ENCODE results near the gene MTRF1.
"Not testable (repeated sequence)": the region's sequence is repeated elsewhere in the genome, so short reads cannot be mapped to it uniquely, and the experiment has no call there.

MTRF1 gene

GRCh38 chr13:41279156-41279555 is 15.8 kb upstream of the MTRF1 start:
- DNase-seq, result not testable (repeated sequence)

- DNase-seq, result no peak
These were observed 13.4 kb upstream of the MTRF1 start for GRCh38 chr13:41276824-41277223.

- no peak for DNase-seq
These were observed 11.5 kb upstream of the MTRF1 start for GRCh38 chr13:41274881-41275280.

- no peak for DNase-seq
These were observed 10.6 kb upstream of the MTRF1 start for GRCh38 chr13:41273831-41274441.

GRCh38 chr13:41271456-41272285 is 8.3 kb upstream of the MTRF1 start:
- DNase-seq, result no peak

GRCh38 chr13:41268764-41269163 is 5.4 kb upstream of the MTRF1 start:
- no peak for DNase-seq

GRCh38 chr13:41267106-41267505 is 3.7 kb upstream of the MTRF1 start:
- DNase-seq, result no peak

- DNase-seq, result no peak
These were observed 3.4 kb downstream of the MTRF1 start for GRCh38 chr13:41259875-41260501.

- DNase-seq, result no peak
These were observed 5.8 kb downstream of the MTRF1 start for GRCh38 chr13:41257535-41257934.

- DNase-seq, result no peak
These were observed 8.5 kb downstream of the MTRF1 start for GRCh38 chr13:41254902-41255301.

GRCh38 chr13:41250993-41251392 is 12.4 kb downstream of the MTRF1 start:
- DNase-seq, result no peak

- DNase-seq, result no peak
These were observed 16.3 kb downstream of the MTRF1 start for GRCh38 chr13:41246969-41247680.

GRCh38 chr13:41244556-41244955 is 18.8 kb downstream of the MTRF1 start:
- DNase-seq, result no peak

GRCh38 chr13:41241626-41242025 is 21.8 kb downstream of the MTRF1 start:
- DNase-seq, result no peak

GRCh38 chr13:41236369-41236768 is 27.0 kb downstream of the MTRF1 start:
- no peak for DNase-seq

GRCh38 chr13:41232578-41233480 is 30.5 kb downstream of the MTRF1 start:
- DNase-seq, result no peak

GRCh38 chr13:41231786-41232185 is 31.6 kb downstream of the MTRF1 start:
- DNase-seq, result no peak

GRCh38 chr13:41231025-41231677 is 32.2 kb downstream of the MTRF1 start:
- no peak for DNase-seq

GRCh38 chr13:41229356-41229755 is 34.0 kb downstream of the MTRF1 start:
- DNase-seq, result no peak

GRCh38 chr13:41224113-41225110 is 39.0 kb downstream of the MTRF1 start:
- no peak for DNase-seq
